ENCODE data around the gene KIAA1217. TPM values are rescaled to one million over a fixed set of nuclear protein-coding genes. Genes with fewer than 3 reads are reported as not detected.

KIAA1217 gene
- polyA plus RNA-seq, 2 donors = 18.3 to 22.2 TPM

DNA sequence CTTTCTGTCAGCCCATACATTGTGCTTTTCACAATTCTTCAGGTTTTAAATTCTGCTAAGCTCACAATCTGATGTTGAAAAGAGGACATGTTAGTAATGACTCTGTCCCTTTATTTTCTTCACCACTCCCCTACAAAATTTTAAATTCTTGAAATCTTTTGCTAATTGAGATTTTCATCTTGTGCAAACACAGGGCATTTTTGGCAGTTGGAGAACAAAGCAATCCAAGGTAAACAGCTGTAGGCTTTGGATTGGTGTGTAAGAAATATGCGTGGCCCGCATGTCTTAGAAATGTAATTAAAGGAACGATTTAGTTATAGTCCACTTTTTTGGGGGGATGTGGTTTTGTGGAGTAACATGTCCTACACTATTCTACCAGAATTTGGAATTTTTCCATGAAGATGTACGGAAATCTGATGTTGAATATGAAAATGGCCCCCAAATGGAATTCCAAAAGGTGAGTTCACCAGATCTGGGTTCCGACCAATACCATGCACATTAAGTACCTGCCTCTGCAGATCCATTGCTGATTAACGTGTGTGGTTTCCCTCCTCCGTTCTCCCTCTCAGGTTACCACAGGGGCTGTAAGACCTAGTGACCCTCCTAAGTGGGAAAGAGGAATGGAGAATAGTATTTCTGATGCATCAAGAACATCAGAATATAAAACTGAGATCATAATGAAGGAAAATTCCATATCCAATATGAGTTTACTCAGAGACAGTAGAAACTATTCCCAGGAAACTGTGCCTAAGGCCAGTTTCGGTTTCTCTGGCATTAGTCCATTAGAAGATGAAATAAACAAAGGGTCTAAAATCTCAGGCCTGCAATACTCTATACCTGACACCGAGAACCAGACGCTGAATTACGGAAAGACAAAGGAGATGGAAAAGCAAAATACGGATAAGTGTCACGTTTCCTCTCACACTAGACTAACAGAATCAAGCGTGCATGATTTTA, 333.7 kb downstream of the KIAA1217 start:
- Histone ChIP-seq H3K27ac (ENCODE audit: low read depth in 2 of 2, low read length in 1 of 2) (no peak overlapping the region), H3K36me3 (ENCODE audit: control insufficient read depth in 2 of 2, insufficient read depth in 2 of 2, low read length in 1 of 2) (peaks cover 11 to 12% of the 10 kb centered on the region in 2 donors), H3K9me3 (ENCODE audit: control insufficient read depth in 2 of 2, insufficient read depth in 1 of 2, low read depth in 1 of 2, low read length in 1 of 2) (no peaks in the 10 kb centered on the region), H3K4me1 (ENCODE audit: control insufficient read depth in 2 of 2, insufficient read depth in 2 of 2, low read length in 1 of 2) (no peaks in the 10 kb centered on the region), H3K27me3 (ENCODE audit: control insufficient read depth in 1 of 2, insufficient read depth in 2 of 2, low read length in 2 of 2) (no peaks in the 10 kb centered on the region), H3K4me3 (ENCODE audit: low read depth in 1 of 2, low read length in 2 of 2) (no peak overlapping the region)
- 76 to 86% methylated on average over 14 of the region's 14 CpGs for WGBS, 2 donors

DNA sequence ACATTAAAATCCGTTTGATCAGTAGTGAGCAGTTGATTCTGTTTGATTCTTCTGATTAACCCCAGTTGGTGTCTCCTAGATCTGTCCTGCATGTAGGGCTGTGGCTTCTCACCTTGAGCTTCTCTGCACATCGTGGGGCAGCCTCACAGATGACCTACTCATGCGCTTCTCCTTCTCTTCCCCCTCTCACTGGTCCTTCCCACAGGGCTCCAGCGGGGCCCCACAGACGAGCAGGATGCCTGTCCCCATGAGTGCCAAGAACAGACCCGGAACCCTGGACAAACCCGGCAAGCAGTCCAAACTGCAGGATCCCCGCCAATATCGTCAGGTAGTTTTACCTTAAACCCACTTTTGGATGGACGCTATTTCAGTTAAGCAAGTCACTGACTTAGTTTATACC, 335.8 kb downstream of the KIAA1217 start:
- H3K4me3 ChIP-seq (ENCODE audit: low read depth in 1 of 2, low read length in 2 of 2) = no peak overlapping the region
- no peaks in the 10 kb centered on the region for H3K27me3 ChIP-seq (ENCODE audit: control insufficient read depth in 1 of 2, insufficient read depth in 2 of 2, low read length in 2 of 2)
- 89 to 91% methylated on average over 10 of the region's 10 CpGs for whole genome bisulfite sequencing, 2 donors
- peaks cover 11 to 12% of the 10 kb centered on the region in 2 donors for H3K36me3 ChIP-seq (ENCODE audit: control insufficient read depth in 2 of 2, insufficient read depth in 2 of 2, low read length in 1 of 2)
- H3K4me1 ChIP-seq (ENCODE audit: control insufficient read depth in 2 of 2, insufficient read depth in 2 of 2, low read length in 1 of 2) = no peaks in the 10 kb centered on the region
- H3K9me3 ChIP-seq (ENCODE audit: control insufficient read depth in 2 of 2, insufficient read depth in 1 of 2, low read depth in 1 of 2, low read length in 1 of 2) = no peaks in the 10 kb centered on the region
- no peak overlapping the region for H3K27ac ChIP-seq (ENCODE audit: low read depth in 2 of 2, low read length in 1 of 2)

DNA sequence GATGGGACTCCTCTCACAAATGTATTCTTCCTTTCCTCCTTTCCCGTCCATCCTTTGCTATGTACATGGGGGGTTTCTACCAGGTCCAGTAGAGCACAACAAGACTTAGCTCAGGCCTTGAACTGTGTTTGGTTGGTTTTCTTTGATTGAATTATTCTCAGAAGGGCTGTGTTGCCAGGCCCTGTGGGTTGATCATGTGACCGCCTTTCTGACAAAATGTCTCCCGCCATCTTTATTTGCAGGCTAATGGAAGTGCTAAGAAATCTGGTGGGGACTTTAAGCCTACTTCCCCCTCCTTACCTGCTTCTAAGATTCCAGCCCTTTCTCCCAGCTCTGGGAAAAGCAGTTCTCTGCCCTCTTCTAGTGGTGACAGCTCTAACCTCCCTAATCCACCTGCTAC, 336.6 kb downstream of the KIAA1217 start:
- no peak overlapping the region for H3K4me3 ChIP-seq (ENCODE audit: low read depth in 1 of 2, low read length in 2 of 2)
- no peak overlapping the region for H3K27ac ChIP-seq (ENCODE audit: low read depth in 2 of 2, low read length in 1 of 2)
- H3K4me1 ChIP-seq (ENCODE audit: control insufficient read depth in 2 of 2, insufficient read depth in 2 of 2, low read length in 1 of 2) = no peaks in the 10 kb centered on the region
- H3K36me3 ChIP-seq (ENCODE audit: control insufficient read depth in 2 of 2, insufficient read depth in 2 of 2, low read length in 1 of 2) = peaks cover 10 to 11% of the 10 kb centered on the region in 2 donors
- no peaks in the 10 kb centered on the region for H3K27me3 ChIP-seq (ENCODE audit: control insufficient read depth in 1 of 2, insufficient read depth in 2 of 2, low read length in 2 of 2)
- no peaks in the 10 kb centered on the region for H3K9me3 ChIP-seq (ENCODE audit: control insufficient read depth in 2 of 2, insufficient read depth in 1 of 2, low read depth in 1 of 2, low read length in 1 of 2)
- WGBS, 2 donors = 93 to 98% methylated on average over 3 of the region's 3 CpGs

DNA sequence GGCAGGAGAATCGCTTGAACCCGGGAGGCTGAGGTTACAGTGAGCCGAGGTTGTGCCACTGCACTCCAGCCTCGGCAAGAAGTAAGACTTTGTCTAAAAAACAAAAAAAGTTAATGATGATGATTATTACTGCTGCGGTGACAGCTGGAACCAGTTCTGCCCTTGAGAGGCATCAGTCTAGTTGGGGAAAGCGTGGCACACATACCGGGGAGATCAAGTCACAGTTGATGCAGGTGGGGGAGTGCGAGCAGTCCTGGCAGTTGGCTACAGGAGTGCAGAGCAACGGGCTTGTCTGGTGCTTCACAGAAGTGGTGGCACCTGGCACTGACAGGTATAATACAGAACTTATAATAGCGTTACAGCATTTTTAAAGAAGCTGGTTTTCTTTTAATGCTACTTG, 341.7 kb downstream of the KIAA1217 start:
- no peaks in the 10 kb centered on the region for H3K27me3 ChIP-seq (ENCODE audit: control insufficient read depth in 1 of 2, insufficient read depth in 2 of 2, low read length in 2 of 2)
- H3K4me3 ChIP-seq (ENCODE audit: low read depth in 1 of 2, low read length in 2 of 2) = no peak overlapping the region
- H3K9me3 ChIP-seq (ENCODE audit: control insufficient read depth in 2 of 2, insufficient read depth in 1 of 2, low read depth in 1 of 2, low read length in 1 of 2) = no peaks in the 10 kb centered on the region
- no peak overlapping the region for H3K27ac ChIP-seq (ENCODE audit: low read depth in 2 of 2, low read length in 1 of 2)
- no peaks in the 10 kb centered on the region for H3K36me3 ChIP-seq (ENCODE audit: control insufficient read depth in 2 of 2, insufficient read depth in 2 of 2, low read length in 1 of 2)
- peaks cover 0 to 9% of the 10 kb centered on the region in 2 donors for H3K4me1 ChIP-seq (ENCODE audit: control insufficient read depth in 2 of 2, insufficient read depth in 2 of 2, low read length in 1 of 2)
- 80 to 83% methylated on average over 10 of the region's 10 CpGs for WGBS, 2 donors

DNA sequence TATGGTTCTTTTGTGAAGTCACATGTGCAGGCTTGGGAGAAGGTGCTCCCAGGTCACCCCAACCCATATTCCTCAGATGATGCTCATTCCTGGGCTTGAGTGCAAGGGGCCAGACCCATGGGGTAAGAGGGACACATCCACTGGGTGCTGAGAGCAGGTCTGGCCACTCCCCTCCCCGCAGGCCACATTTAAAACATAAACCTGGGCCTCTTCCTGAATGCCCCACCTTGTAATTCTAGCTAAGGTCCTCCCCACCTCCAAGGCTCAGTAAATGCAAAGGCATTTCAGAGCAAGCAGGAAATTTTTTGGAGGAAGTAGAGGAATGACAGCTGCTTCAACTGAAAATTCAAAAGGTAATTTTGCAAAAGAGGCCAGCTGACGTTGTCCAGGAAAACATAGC, 342.2 kb downstream of the KIAA1217 start:
- Histone ChIP-seq H3K27ac (ENCODE audit: low read depth in 2 of 2, low read length in 1 of 2) (no peak overlapping the region), H3K4me1 (ENCODE audit: control insufficient read depth in 2 of 2, insufficient read depth in 2 of 2, low read length in 1 of 2) (peaks cover under 1 to 9% of the 10 kb centered on the region in 2 donors)
- 39 to 43% methylated on average over 2 of the region's 2 CpGs for WGBS, 2 donors

DNA sequence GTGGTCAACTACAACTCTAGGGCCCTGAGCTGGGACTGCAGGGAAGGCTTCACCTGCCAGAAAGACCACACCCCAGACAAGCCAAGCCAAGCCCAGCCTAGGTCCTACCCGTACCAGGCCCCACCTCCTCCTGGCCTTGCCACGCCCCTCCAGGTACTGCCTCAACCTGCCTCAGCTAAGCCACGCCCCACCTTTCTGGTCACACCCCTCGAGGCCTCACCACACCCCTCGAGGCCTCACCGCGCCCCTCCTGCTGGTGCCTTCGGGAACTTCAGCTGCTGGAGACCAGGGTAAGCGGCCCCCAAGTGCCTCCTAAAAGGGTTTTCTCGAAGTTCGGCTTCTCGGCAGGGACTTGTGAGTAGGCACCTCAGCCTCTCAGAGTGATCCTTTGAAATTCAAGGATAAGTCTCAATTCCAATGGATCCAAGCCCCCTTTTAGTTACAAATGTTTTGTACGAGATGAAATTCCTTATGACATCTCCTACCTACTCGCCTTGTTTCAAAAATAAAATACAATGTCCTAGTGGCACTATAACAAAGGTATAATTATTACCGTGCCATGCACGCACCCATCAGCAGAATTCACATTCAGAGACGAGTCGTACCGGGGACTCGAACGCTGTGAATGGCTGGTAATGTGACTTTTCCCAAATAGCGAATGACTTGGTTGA, 343.5 kb downstream of the KIAA1217 start:
- no peak overlapping the region for H3K27ac ChIP-seq (ENCODE audit: low read depth in 2 of 2, low read length in 1 of 2)
- 54 to 56% methylated on average over 22 of the region's 22 CpGs for WGBS, 2 donors
- no peaks in the 10 kb centered on the region for H3K9me3 ChIP-seq (ENCODE audit: control insufficient read depth in 2 of 2, insufficient read depth in 1 of 2, low read depth in 1 of 2, low read length in 1 of 2)
- no peaks in the 10 kb centered on the region for H3K36me3 ChIP-seq (ENCODE audit: control insufficient read depth in 2 of 2, insufficient read depth in 2 of 2, low read length in 1 of 2)
- H3K27me3 ChIP-seq (ENCODE audit: control insufficient read depth in 1 of 2, insufficient read depth in 2 of 2, low read length in 2 of 2) = no peaks in the 10 kb centered on the region
- H3K4me3 ChIP-seq (ENCODE audit: low read depth in 1 of 2, low read length in 2 of 2) = no peak overlapping the region
- peaks cover 2 to 9% of the 10 kb centered on the region in 2 donors for H3K4me1 ChIP-seq (ENCODE audit: control insufficient read depth in 2 of 2, insufficient read depth in 2 of 2, low read length in 1 of 2)

More for the DNA sequence above, 342.2 kb downstream of the KIAA1217 start:
- H3K36me3 ChIP-seq (ENCODE audit: control insufficient read depth in 2 of 2, insufficient read depth in 2 of 2, low read length in 1 of 2) = no peaks in the 10 kb centered on the region
- H3K9me3 ChIP-seq (ENCODE audit: control insufficient read depth in 2 of 2, insufficient read depth in 1 of 2, low read depth in 1 of 2, low read length in 1 of 2) = no peaks in the 10 kb centered on the region
- no peaks in the 10 kb centered on the region for H3K27me3 ChIP-seq (ENCODE audit: control insufficient read depth in 1 of 2, insufficient read depth in 2 of 2, low read length in 2 of 2)
- H3K4me3 ChIP-seq (ENCODE audit: low read depth in 1 of 2, low read length in 2 of 2) = no peak overlapping the region

DNA sequence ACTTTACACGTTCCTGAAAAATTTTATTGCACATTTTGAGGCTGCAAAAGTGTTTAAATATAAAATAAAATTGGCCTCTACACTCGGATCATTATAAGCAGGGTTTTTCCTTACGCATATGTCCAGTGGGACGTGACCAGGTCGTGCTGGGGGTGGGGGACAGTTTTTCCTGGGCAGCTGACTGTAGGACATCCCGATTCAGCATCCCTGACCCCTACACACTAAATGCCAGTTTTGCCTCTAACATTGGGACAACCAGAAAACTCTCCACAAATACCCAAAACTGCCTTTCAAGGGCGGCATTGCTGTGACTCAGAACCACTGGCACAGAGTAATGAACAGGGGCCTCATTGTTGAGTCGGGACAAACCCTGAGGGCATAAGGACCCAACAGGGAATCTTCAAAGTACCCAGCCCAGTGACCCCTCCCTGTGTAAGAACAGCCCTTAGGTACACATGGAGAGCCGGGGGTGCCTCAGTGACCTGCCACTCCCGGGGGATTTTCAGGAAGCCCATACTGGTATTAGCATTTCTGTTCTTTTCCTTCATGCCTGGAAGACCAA, 344.2 kb downstream of the KIAA1217 start:
- no peaks in the 10 kb centered on the region for H3K36me3 ChIP-seq (ENCODE audit: control insufficient read depth in 2 of 2, insufficient read depth in 2 of 2, low read length in 1 of 2)
- no peaks in the 10 kb centered on the region for H3K9me3 ChIP-seq (ENCODE audit: control insufficient read depth in 2 of 2, insufficient read depth in 1 of 2, low read depth in 1 of 2, low read length in 1 of 2)
- H3K4me1 ChIP-seq (ENCODE audit: control insufficient read depth in 2 of 2, insufficient read depth in 2 of 2, low read length in 1 of 2) = peaks cover 2 to 9% of the 10 kb centered on the region in 2 donors
- no peak overlapping the region for H3K4me3 ChIP-seq (ENCODE audit: low read depth in 1 of 2, low read length in 2 of 2)
- 57 to 64% methylated on average over 10 of the region's 10 CpGs for WGBS, 2 donors
- no peaks in the 10 kb centered on the region for H3K27me3 ChIP-seq (ENCODE audit: control insufficient read depth in 1 of 2, insufficient read depth in 2 of 2, low read length in 2 of 2)
- no peak overlapping the region for H3K27ac ChIP-seq (ENCODE audit: low read depth in 2 of 2, low read length in 1 of 2)

DNA sequence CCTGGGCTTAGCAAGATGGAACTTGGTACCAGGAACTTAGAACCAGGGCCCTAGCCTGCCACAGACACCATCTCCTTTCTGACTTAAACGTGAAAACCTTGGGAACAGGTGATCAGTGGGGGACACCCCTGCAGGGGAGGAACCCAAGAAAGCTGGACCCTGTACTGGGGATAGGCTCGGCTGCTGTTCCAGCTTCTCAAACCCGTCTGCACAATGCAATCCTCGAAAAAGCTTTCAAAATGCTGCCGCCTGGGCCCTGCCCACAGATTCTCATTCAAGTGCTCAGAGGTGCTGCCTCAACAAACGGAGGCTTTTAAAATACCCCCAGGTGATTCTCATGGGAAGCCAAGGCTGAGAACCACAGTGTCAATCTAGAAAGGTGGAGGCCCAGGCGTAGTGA, 345.1 kb downstream of the KIAA1217 start:
- H3K9me3 ChIP-seq (ENCODE audit: control insufficient read depth in 2 of 2, insufficient read depth in 1 of 2, low read depth in 1 of 2, low read length in 1 of 2) = no peaks in the 10 kb centered on the region
- H3K4me1 ChIP-seq (ENCODE audit: control insufficient read depth in 2 of 2, insufficient read depth in 2 of 2, low read length in 1 of 2) = peaks cover 2 to 9% of the 10 kb centered on the region in 2 donors
- H3K27me3 ChIP-seq (ENCODE audit: control insufficient read depth in 1 of 2, insufficient read depth in 2 of 2, low read length in 2 of 2) = no peaks in the 10 kb centered on the region
- H3K27ac ChIP-seq (ENCODE audit: low read depth in 2 of 2, low read length in 1 of 2) = no peak overlapping the region
- WGBS, 2 donors = 69 to 70% methylated on average over 7 of the region's 7 CpGs
- H3K4me3 ChIP-seq (ENCODE audit: low read depth in 1 of 2, low read length in 2 of 2) = no peak overlapping the region
- no peaks in the 10 kb centered on the region for H3K36me3 ChIP-seq (ENCODE audit: control insufficient read depth in 2 of 2, insufficient read depth in 2 of 2, low read length in 1 of 2)

DNA sequence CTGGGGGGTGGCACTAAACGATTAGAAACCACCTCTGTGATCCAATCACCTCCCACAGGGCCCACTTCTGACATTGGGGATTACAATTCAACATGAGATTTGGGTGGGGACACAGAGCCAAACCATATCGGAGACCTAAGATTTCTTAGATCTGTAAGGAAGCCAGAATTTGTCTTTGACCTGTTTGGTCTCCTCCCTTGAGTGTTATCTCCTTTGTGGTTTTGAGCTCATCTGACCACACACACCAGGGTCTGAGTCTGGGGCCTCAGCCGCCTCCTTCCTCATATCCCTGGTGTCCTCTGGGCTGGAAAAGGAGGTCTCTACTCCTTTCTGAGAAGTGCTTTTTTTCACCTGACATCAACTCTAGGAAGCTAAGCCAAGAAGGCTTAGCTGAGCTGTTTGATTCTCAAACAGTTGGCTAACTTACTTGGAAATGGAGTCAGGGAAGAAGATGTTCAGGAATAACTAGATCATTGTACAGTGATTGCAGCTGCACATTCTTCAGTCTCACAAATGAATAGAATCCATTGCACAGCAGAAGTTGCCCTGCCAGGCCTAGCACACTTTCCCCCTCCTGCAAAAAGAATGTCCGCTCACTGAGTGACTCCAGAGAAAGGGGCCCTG, 347.3 kb downstream of the KIAA1217 start:
- Histone ChIP-seq H3K36me3 (ENCODE audit: control insufficient read depth in 2 of 2, insufficient read depth in 2 of 2, low read length in 1 of 2) (no peaks in the 10 kb centered on the region), H3K27me3 (ENCODE audit: control insufficient read depth in 1 of 2, insufficient read depth in 2 of 2, low read length in 2 of 2) (no peaks in the 10 kb centered on the region), H3K9me3 (ENCODE audit: control insufficient read depth in 2 of 2, insufficient read depth in 1 of 2, low read depth in 1 of 2, low read length in 1 of 2) (peaks cover 0 to 6% of the 10 kb centered on the region in 2 donors), H3K27ac (ENCODE audit: low read depth in 2 of 2, low read length in 1 of 2) (no peak overlapping the region), H3K4me1 (ENCODE audit: control insufficient read depth in 2 of 2, insufficient read depth in 2 of 2, low read length in 1 of 2) (peaks cover 2 to 9% of the 10 kb centered on the region in 2 donors), H3K4me3 (ENCODE audit: low read depth in 1 of 2, low read length in 2 of 2) (no peak overlapping the region)
- WGBS, 2 donors = 71 to 74% methylated on average over 4 of the region's 4 CpGs

All from esophagus (tissue), 2 donors.